ENCODE measurements around the gene MAU2. TPM values are rescaled to one million over a fixed set of nuclear protein-coding genes. Genes with fewer than 3 reads are reported as not detected.

The MAU2 gene
- total RNA-seq, 1 experiment from 2014 or later = 72.6 TPM

DNA sequence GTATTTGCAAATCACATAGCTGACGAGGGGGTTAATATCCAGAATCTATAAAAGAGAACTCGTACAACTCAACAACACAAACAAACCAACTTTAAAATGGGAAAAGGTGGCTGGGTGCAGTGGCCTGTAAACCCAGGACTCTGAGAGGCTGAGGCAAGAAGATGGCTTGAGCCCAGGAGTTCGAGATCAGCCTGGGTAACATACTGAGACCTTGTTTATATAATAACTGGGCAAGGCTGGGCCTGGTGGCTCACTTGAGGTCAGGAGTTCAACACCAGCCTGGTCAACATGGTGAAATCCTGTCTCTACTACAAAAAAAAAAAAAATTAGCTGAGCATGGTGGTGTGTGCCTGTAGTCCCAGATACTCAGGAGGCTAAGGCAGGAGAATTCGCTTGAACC, 25.7 kb upstream of the MAU2 start:
- no peak overlapping the region for H3K4me3 ChIP-seq (ENCODE audit: low read depth, low read length, poor library complexity, severe bottlenecking)

GRCh38 chr19:19296953-19297689, 23.5 kb upstream of the MAU2 start:
- POLR2A ChIA-PET (ENCODE audit: low non-redundant PET) = no interaction called here

More for the DNA sequence above, 25.7 kb upstream of the MAU2 start:
- no peak for TF ChIP-seq EZH2 (IDR thresholded peaks at IDR 0.05; ENCODE audit: borderline replicate concordance, low read depth, low read length, poor library complexity, severe bottlenecking)
- TF ChIP-seq, protein P1, sequence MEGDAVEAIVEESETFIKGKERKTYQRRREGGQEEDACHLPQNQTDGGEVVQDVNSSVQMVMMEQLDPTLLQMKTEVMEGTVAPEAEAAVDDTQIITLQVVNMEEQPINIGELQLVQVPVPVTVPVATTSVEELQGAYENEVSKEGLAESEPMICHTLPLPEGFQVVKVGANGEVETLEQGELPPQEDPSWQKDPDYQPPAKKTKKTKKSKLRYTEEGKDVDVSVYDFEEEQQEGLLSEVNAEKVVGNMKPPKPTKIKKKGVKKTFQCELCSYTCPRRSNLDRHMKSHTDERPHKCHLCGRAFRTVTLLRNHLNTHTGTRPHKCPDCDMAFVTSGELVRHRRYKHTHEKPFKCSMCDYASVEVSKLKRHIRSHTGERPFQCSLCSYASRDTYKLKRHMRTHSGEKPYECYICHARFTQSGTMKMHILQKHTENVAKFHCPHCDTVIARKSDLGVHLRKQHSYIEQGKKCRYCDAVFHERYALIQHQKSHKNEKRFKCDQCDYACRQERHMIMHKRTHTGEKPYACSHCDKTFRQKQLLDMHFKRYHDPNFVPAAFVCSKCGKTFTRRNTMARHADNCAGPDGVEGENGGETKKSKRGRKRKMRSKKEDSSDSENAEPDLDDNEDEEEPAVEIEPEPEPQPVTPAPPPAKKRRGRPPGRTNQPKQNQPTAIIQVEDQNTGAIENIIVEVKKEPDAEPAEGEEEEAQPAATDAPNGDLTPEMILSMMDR (conservative IDR thresholded peaks at IDR 0.05; ENCODE audit: low read depth, low read length) = no peak
- no TSS peak for BruUV-seq (replicated peaks)
- intact Hi-C loops (cut with micrococcal nuclease; ENCODE audit: unreplicated experiment) = no loop called here
- Histone ChIP-seq H3K27me3 (replicated peaks; ENCODE audit: insufficient read depth, low read depth, low read length, poor library complexity) (no peaks in the 10 kb centered on the region), H3K9me3 (ENCODE audit: low read depth, low read length, poor library complexity, severe bottlenecking) (no peaks in the 10 kb centered on the region), H3K36me3 (ENCODE audit: insufficient read depth, low read length, poor library complexity, severe bottlenecking) (peaks cover 32% of the 10 kb centered on the region), H3K4me1 (ENCODE audit: insufficient read depth, low read length, poor library complexity, severe bottlenecking) (no peaks in the 10 kb centered on the region), H3K27ac (ENCODE audit: low read depth, low read length, poor library complexity, severe bottlenecking) (no peak overlapping the region)
- DNase-seq (ENCODE audit: low spot score) = no peak
- POLR2A ChIA-PET (ENCODE audit: low non-redundant PET) = no interaction called here
- CTCF ChIA-PET = no interaction called here

GRCh38 chr19:19297759-19298158, 22.9 kb upstream of the MAU2 start:
- Histone ChIP-seq H3K9me3 (ENCODE audit: low read depth, low read length, poor library complexity, severe bottlenecking) (no peaks in the 10 kb centered on the region), H3K4me3 (ENCODE audit: low read depth, low read length, poor library complexity, severe bottlenecking) (no peak overlapping the region), H3K27me3 (replicated peaks; ENCODE audit: insufficient read depth, low read depth, low read length, poor library complexity) (no peaks in the 10 kb centered on the region), H3K27ac (ENCODE audit: low read depth, low read length, poor library complexity, severe bottlenecking) (no peak overlapping the region), H3K4me1 (ENCODE audit: insufficient read depth, low read length, poor library complexity, severe bottlenecking) (no peaks in the 10 kb centered on the region), H3K36me3 (ENCODE audit: insufficient read depth, low read length, poor library complexity, severe bottlenecking) (peaks cover 36% of the 10 kb centered on the region)
- TF ChIP-seq, protein P1 (conservative IDR thresholded peaks at IDR 0.05; ENCODE audit: low read depth, low read length) = no peak
- TF ChIP-seq EZH2 (IDR thresholded peaks at IDR 0.05; ENCODE audit: borderline replicate concordance, low read depth, low read length, poor library complexity, severe bottlenecking) = no peak
- intact Hi-C loops (cut with micrococcal nuclease; ENCODE audit: unreplicated experiment) = no loop called here
- CTCF ChIA-PET = interaction anchor here (0.6 kb wide), 1 partner anchor 108 kb away, joined by 4 read pairs; the partner anchor contains the start of gene GATAD2A
- no peak for DNase-seq (ENCODE audit: low spot score)
- no TSS peak for BruUV-seq (replicated peaks)
- POLR2A ChIA-PET (ENCODE audit: low non-redundant PET) = no interaction called here

More at GRCh38 chr19:19296953-19297689, 23.5 kb upstream of the MAU2 start:
- Histone ChIP-seq H3K9me3 (ENCODE audit: low read depth, low read length, poor library complexity, severe bottlenecking) (no peaks in the 10 kb centered on the region), H3K27me3 (replicated peaks; ENCODE audit: insufficient read depth, low read depth, low read length, poor library complexity) (no peaks in the 10 kb centered on the region), H3K4me3 (ENCODE audit: low read depth, low read length, poor library complexity, severe bottlenecking) (no peak overlapping the region), H3K36me3 (ENCODE audit: insufficient read depth, low read length, poor library complexity, severe bottlenecking) (peaks cover 37% of the 10 kb centered on the region), H3K4me1 (ENCODE audit: insufficient read depth, low read length, poor library complexity, severe bottlenecking) (no peaks in the 10 kb centered on the region), H3K27ac (ENCODE audit: low read depth, low read length, poor library complexity, severe bottlenecking) (no peak overlapping the region)
- intact Hi-C loops (cut with micrococcal nuclease; ENCODE audit: unreplicated experiment) = no loop called here
- CTCF ChIA-PET = interaction anchor here (0.6 kb wide), 1 partner anchor 123 kb away, joined by 4 read pairs; no protein-coding TSS in a partner anchor
- TF ChIP-seq, protein P1 (conservative IDR thresholded peaks at IDR 0.05; ENCODE audit: low read depth, low read length) = no peak
- TF ChIP-seq EZH2 (IDR thresholded peaks at IDR 0.05; ENCODE audit: borderline replicate concordance, low read depth, low read length, poor library complexity, severe bottlenecking) = no peak
- DNase-seq (ENCODE audit: low spot score) = no peak
- no TSS peak for BruUV-seq (replicated peaks)
